HEK293T (cell line): ENCODE results near the gene PLAAT3.

ENCODE experiments used
- CTCF ChIA-PET: fragments of 350-600 bp; formaldehyde crosslinking; extraction: SDS; loops from one replicate; lab custom pipeline; 2021; ENCODE audit warnings: antibody characterized with exemption, inconsistent platforms; lab: Yijun Ruan, JAX
- POLR2A ChIA-PET: fragments of 350-600 bp; formaldehyde crosslinking; extraction: SDS; loops from one replicate; lab custom pipeline; 2020; ENCODE audit warnings: antibody characterized with exemption, inconsistent platforms; lab: Yijun Ruan, JAX
- DNase-seq: peaks from one replicate; pipeline ENCODE4 v3.0.0; 2012; ENCODE audit warnings: mixed read lengths; ENCODE audit errors: extremely low spot score
- ARNT ChIP-seq: fragments of 450-650 bp; IDR thresholded peaks from 2 replicates; pipeline ENCODE4 v1.6.1; 2017; ENCODE audit warnings: mild to moderate bottlenecking
- BHLHE40 ChIP-seq: fragments of 450-650 bp; IDR thresholded peaks from 2 replicates; pipeline ENCODE4 v1.6.1; 2016; ENCODE audit warnings: mild to moderate bottlenecking, moderate library complexity, borderline replicate concordance
- CTBP1 ChIP-seq: fragments of 450-650 bp; IDR thresholded peaks from 2 replicates; pipeline ENCODE4 v1.6.1; 2016; ENCODE audit warnings: borderline replicate concordance
- ELF4 ChIP-seq: fragments of 450-650 bp; IDR thresholded peaks from 2 replicates; pipeline ENCODE4 v1.6.1; 2017; ENCODE audit warnings: antibody characterized with exemption
- FOXA1 ChIP-seq: fragments of 450-650 bp; IDR thresholded peaks from 2 replicates; pipeline ENCODE4 v1.6.1; 2016; ENCODE audit warnings: mild to moderate bottlenecking
- FOXK2 ChIP-seq: fragments of 450-650 bp; IDR thresholded peaks from 2 replicates; pipeline ENCODE4 v1.6.1; 2016; ENCODE audit warnings: mild to moderate bottlenecking
- FOXM1 ChIP-seq: fragments of 450-650 bp; IDR thresholded peaks from 2 replicates; pipeline ENCODE4 v1.6.1; 2017; ENCODE audit warnings: mild to moderate bottlenecking, borderline replicate concordance
- HDGF ChIP-seq: fragments of 450-650 bp; IDR thresholded peaks from 2 replicates; pipeline ENCODE4 v1.6.1; 2017; ENCODE audit warnings: antibody characterized with exemption, borderline replicate concordance
- L3MBTL2 ChIP-seq: fragments of 450-650 bp; conservative IDR thresholded peaks from 2 replicates; pipeline ENCODE4 v1.6.1; 2016; ENCODE audit warnings: mild to moderate bottlenecking
- LEF1 ChIP-seq: fragments of 450-650 bp; IDR thresholded peaks from 2 replicates; pipeline ENCODE4 v1.6.1; 2017; ENCODE audit warnings: mild to moderate bottlenecking, borderline replicate concordance
- NFRKB ChIP-seq: fragments of 450-650 bp; IDR thresholded peaks from 2 replicates; pipeline ENCODE4 v1.6.1; 2016; ENCODE audit warnings: mild to moderate bottlenecking, moderate library complexity
- SP1 ChIP-seq: fragments of 450-650 bp; IDR thresholded peaks from 2 replicates; pipeline ENCODE4 v1.6.1; 2017
- SUZ12 ChIP-seq: fragments of 450-650 bp; IDR thresholded peaks from 2 replicates; pipeline ENCODE4 v1.6.1; 2016; ENCODE audit warnings: mild to moderate bottlenecking
- TARDBP ChIP-seq: fragments of 450-650 bp; IDR thresholded peaks from 2 replicates; pipeline ENCODE4 v1.6.1; 2016
- ZNF384 ChIP-seq: fragments of 450-650 bp; IDR thresholded peaks from 2 replicates; pipeline ENCODE4 v1.6.1; 2016
- TF ChIP-seq, protein P1 (sequence below): fragments of 450-650 bp; IDR thresholded peaks from 2 replicates; pipeline ENCODE4 v1.6.1; 2016

The PLAAT3 gene

DNA sequence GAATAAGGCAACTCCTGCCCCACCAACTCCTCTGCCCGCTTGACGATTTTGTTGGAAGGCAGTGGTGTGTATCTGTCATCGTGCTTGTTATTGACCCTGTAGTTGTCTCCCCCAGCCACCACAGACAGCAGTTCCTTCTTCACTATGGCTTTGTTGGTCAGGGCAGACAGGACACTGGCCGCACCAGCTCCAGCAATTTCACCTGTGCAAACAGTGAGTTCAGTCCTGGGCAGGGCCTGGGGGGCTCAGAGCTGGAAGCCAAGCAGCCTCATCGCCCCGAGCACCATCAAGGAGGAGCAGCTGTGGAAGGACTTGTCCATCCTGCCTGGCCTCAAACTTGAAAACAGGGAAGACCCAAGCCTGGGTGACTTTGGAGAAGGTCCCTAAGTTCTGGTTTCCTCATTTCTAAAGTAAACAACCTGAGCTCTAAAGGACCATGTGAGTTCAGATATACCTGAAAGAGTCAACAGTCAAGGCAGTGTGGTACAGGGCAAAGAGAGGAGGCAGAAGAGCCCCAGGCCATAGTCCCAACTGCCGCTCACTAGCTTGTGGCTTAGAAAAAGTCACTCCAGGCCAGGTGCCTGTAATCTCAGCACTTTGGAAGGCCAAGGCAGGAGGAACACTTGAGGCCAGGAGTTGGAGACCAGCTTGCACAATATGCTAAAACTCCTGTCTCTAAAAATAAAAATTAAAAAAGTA lies 55.6 kb downstream of the PLAAT3 start:
- TF ChIP-seq, protein P1, sequence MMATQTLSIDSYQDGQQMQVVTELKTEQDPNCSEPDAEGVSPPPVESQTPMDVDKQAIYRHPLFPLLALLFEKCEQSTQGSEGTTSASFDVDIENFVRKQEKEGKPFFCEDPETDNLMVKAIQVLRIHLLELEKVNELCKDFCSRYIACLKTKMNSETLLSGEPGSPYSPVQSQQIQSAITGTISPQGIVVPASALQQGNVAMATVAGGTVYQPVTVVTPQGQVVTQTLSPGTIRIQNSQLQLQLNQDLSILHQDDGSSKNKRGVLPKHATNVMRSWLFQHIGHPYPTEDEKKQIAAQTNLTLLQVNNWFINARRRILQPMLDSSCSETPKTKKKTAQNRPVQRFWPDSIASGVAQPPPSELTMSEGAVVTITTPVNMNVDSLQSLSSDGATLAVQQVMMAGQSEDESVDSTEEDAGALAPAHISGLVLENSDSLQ: no peak
- TF ChIP-seq SUZ12: no peak
- TF ChIP-seq FOXM1: no peak
- TF ChIP-seq ELF4: no peak
- TF ChIP-seq BHLHE40: no peak
- no peak for TF ChIP-seq ZNF384
- no peak for TF ChIP-seq HDGF
- TF ChIP-seq CTBP1: no peak
- TF ChIP-seq NFRKB: no peak
- TF ChIP-seq LEF1: no peak
- TF ChIP-seq TARDBP: no peak
- no peak for TF ChIP-seq FOXK2
- no peak for TF ChIP-seq L3MBTL2
- TF ChIP-seq SP1: no peak
- no peak for TF ChIP-seq ARNT
- no peak for TF ChIP-seq FOXA1
- ChIA-PET POLR2A (no interaction called here), CTCF (no interaction called here)
- DNase-seq: no peak

DNA sequence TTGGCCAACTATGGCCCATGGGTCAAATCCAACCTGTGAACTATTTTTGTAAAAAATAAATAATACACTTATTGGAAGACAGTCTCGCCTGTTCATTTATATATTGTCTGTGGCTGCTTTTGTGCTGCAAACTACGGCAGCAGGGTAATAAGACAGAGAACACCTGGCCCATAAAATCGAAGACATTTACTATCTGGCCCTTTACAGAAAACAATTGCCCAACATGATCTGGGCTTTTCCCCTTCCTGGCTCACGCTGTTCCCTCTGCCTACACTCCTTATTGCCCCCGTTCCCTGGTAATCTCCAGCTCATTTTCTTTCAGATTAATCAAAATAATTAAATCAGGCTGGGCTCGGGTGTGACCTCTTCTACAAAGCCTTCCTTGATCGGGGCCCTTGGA lies 56.7 kb downstream of the PLAAT3 start:
- ChIA-PET CTCF (no interaction called here), POLR2A (no interaction called here)
- no peak for DNase-seq
- TF ChIP-seq LEF1: no peak
- TF ChIP-seq NFRKB: no peak
- TF ChIP-seq ZNF384: no peak
- TF ChIP-seq SUZ12: no peak
- TF ChIP-seq L3MBTL2: no peak
- TF ChIP-seq ARNT: no peak
- TF ChIP-seq, protein P1: no peak
- no peak for TF ChIP-seq ELF4
- TF ChIP-seq BHLHE40: no peak
- TF ChIP-seq FOXK2: no peak
- TF ChIP-seq FOXA1: no peak

DNA sequence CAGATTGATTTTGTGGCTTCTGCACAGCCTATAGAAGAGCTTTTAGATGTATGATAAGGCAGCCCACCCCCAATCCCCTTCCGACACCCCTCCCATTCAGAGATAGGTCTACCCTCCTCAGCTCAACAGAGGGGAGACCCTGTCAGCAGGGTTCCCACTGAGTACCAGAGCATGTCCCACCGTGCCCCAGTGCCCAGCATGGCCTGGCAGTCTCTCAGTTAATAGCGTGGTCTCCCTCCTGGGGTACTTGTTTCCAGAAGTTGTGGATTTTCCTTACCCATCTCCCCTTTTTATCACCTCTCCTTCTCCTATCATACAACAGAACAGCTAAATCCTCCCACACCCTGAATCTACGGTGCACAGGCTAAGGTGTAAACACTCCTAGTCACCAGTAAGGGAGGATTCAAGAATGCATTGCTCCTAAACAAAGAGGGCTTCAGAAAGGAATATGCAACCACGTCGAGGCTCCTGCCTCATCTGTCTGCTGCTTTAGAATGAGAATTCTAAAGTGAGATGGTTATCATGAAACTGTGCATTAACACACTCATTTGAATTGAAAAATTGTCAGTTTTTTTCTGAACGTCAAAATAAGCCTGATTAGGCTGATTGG lies 57.7 kb downstream of the PLAAT3 start:
- ChIA-PET CTCF (no interaction called here), POLR2A (no interaction called here)
- DNase-seq: no peak
- TF ChIP-seq, protein P1: no peak
- TF ChIP-seq ELF4: no peak
- no peak for TF ChIP-seq FOXA1
- no peak for TF ChIP-seq ZNF384
- no peak for TF ChIP-seq TARDBP

DNA sequence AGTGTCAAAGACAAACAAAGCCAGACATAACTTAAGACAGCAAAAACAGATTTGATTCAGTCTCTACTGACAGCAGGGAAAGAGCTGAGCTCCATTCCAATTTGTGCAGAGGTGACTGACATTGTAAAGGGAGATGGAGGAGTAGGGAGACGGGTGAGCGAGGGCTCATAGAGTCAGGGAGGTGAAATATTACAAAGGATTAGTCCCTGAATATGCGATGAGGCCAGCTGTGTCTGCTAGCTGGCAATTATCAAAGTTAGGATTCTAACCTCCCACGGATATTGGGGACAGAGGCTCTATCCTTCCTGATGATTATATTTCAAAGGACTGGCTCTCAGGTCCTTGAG lies 59.4 kb downstream of the PLAAT3 start:
- TF ChIP-seq BHLHE40: no peak
- TF ChIP-seq L3MBTL2: no peak
- TF ChIP-seq FOXA1: no peak
- TF ChIP-seq CTBP1: no peak
- TF ChIP-seq, protein P1: no peak
- no peak for TF ChIP-seq LEF1
- no peak for DNase-seq
- CTCF ChIA-PET: no interaction called here
- POLR2A ChIA-PET: no interaction called here

DNA sequence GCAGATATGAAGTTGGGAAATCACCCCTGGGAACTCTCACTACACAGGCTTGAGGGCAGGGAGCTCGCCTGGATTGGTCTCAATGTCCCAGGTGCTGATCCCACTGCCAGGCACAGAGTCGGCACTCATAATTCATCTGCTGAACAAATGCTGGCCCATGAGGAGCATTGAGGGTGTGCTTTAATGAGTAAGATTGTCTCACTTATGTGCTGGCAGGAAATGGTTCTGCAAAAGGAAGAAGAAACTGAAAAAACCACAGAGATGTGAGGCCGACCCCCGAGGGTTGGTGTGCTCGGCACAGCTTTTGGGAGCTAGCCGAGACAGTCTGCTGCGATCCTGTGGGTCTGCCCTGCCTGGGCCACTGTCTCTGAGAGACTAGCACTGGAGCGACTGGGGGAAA lies 60.5 kb downstream of the PLAAT3 start:
- ChIA-PET POLR2A (no interaction called here), CTCF (no interaction called here)
- no peak for DNase-seq
- no peak for TF ChIP-seq SP1
- TF ChIP-seq CTBP1: no peak
- TF ChIP-seq L3MBTL2: no peak
- TF ChIP-seq FOXK2: no peak

DNA sequence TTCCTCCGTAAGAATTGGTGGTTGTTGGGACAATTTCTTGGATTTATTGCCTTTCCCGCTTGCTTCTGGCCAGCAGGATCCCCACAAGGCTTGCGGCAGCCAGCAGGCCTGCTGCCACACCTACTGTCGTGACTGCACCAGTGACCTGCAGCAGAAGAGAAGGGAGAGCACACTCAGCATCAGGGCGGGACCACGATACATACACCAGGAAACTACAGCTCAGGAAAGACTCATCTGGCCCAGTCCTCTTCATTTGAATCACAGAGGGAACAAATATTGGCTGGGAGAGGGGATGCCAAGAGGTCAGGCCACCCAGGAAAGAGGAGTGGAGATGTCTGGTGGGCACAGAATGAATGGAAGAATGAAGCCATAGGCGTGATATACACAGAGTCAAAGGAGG lies 61.3 kb downstream of the PLAAT3 start:
- no peak for TF ChIP-seq FOXK2
- no peak for TF ChIP-seq CTBP1
- TF ChIP-seq FOXA1: no peak
- TF ChIP-seq L3MBTL2: no peak
- TF ChIP-seq ELF4: no peak
- TF ChIP-seq ZNF384: no peak
- TF ChIP-seq, protein P1: no peak
- TF ChIP-seq LEF1: no peak
- TF ChIP-seq TARDBP: no peak
- no peak for TF ChIP-seq NFRKB
- no peak for TF ChIP-seq HDGF
- no peak for TF ChIP-seq BHLHE40
- no peak for TF ChIP-seq FOXM1
- TF ChIP-seq SP1: no peak
- DNase-seq: no peak
- POLR2A ChIA-PET: no interaction called here
- CTCF ChIA-PET: no interaction called here
